COLO829 (cell line): ENCODE data around the gene ADGRD1.

Experiments used
- DNase-seq: peaks from one replicate; pipeline ENCODE4 v3.0.0; 2012; ENCODE audit warnings: low spot score

ADGRD1 gene

GRCh38 chr12:131164096-131164872 is 210.6 kb downstream of the ADGRD1 start:
- DNase-seq: no peak

GRCh38 chr12:131166717-131167116 is 213.0 kb downstream of the ADGRD1 start:
- no peak for DNase-seq

DNA sequence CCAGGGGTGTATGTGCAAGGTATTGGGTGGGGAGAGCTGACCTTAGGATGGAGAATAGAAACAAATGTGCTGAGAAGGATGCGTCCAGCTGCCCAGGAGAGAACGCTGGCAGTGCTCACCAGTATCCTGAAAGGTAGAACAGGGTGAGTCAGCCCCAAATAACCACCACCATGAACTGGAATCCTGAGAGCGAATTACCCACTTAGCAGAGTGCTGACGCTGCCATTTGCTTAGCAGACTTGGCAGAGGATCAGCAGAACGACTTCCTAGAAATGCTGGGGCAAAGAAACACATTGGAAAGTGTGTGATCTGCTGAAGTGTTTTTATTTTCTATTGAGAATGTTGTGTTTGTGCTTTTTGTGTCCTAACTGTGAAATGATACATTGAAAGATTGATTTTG is 213.6 kb downstream of the ADGRD1 start:
- no peak for DNase-seq

GRCh38 chr12:131171029-131171428 is 217.3 kb downstream of the ADGRD1 start:
- DNase-seq: no peak

DNA sequence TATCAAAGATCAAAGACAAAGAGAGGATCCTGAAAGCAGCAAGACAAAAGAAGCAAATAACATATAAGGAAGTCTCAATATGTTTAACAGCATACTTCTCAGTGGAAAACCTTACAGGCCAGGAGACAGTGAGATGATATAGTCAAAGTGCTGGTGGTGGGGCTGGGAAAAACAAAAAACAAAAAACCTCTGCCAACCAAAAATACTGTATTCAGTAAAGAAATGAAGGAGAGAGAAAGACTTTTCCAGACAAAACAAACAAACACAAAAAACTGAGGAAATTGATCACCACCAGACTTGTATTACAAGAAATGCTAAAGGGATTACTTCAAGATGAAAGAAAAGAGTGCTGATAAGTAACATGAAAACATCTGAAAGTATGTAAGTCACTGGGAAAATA is 221.2 kb downstream of the ADGRD1 start:
- no peak for DNase-seq

- no peak for DNase-seq
Observed at GRCh38 chr12:131176266-131176665, 222.6 kb downstream of the ADGRD1 start.

- no peak for DNase-seq
Observed at GRCh38 chr12:131176926-131177325, 223.2 kb downstream of the ADGRD1 start.

DNA sequence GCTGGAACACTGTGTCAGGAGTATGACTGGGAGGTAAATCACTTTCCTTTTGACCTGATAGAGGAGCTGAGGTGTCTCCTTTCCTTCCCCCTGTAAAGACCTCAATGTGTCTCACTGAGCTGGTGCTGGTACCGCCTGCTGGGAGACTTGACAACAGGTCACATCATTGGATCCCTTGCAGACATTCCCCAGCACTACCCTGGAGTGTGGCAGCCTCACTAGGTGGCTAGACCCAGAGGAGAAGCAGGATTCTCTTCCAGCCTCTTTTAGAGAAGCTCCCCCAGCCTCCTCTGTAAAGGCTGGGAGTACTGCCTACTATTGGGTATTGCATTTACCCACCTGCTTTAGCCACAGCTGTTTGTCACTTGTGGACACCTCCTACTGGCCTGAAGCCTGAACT is 223.9 kb downstream of the ADGRD1 start:
- no peak for DNase-seq

DNA sequence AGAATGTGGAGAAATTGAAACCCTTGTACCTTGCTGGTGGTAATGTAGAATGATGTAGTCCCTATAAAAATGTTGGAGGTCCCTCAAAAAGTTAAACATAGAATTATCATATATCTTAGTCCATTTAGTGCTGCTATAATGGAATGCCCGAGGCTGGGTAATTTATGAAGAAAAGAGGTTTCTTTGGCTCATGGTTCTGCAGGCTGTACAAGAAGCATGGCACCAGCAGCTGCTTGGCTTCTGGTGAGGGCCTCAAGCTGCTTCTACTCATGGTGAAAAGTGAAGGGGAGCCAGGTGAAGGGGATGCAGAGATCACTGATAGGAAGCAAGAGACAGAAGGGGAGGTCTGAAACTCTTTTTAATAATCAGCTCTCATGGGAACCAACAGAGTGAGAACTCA is 233.9 kb downstream of the ADGRD1 start:
- DNase-seq: no peak

GRCh38 chr12:131188131-131189050 is 234.7 kb downstream of the ADGRD1 start:
- DNase-seq: no peak

DNA sequence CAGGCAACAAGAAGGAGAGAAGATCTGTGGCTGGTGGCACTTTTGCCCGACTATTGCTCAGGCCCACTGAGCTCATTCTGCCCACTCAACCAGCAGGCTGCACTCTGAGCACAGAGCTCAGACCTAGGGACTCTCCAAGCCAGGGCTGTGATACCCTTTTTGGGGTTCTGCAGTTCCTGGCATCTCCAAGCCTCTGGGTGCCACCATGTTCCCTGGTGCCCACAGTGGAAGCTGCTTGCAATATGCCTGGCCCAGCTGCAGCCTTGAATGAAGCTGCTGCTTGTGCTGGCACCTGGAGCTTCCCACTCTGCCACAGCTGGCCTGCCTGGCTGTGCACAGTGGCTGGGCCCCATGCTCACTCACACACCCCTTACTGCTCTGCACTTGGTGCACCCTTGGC is 236.1 kb downstream of the ADGRD1 start:
- DNase-seq: no peak

DNA sequence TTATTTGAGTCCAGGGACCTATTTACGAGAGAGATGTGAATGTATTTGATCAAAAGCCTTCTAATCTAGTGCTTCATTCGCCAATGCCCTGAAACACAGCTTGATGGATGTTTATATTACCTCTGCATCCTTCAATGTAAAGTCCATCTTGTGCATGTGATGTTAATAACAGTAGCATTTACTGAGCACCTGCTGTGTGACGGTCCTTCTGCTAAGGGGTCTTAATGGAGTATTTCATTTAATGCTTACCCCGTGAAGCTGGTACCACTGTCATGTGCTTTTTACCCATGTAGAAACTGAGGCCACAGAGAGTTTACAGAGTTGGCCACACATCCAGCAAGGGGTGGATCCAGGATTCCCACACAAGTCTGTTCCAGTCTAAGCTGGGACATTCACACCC is 237.3 kb downstream of the ADGRD1 start:
- DNase-seq: no peak
